SH-SY5Y (cell line): ENCODE data around the gene FAM168A.

ENCODE experiments used
- GATA2 ChIP-seq: IDR thresholded peaks from 2 replicates; pipeline ENCODE4 v1.6.1; 2011; ENCODE audit warnings: mild to moderate bottlenecking, low read depth, low read length
- GATA3 ChIP-seq: IDR thresholded peaks from 2 replicates; pipeline ENCODE4 v1.6.1; 2011; ENCODE audit warnings: low read depth, mild to moderate bottlenecking, low read length, moderate library complexity

GRCh38 chr11:73384872-73385689 is 212.8 kb downstream of the FAM168A start:
- TF ChIP-seq GATA2: no peak
- no peak for TF ChIP-seq GATA3
